ENCODE results near the gene IFNB1.

IFNB1 gene

GRCh38 chr9:21078702-21079101 is 960 bp upstream of the IFNB1 start:
- no peak for DNase-seq
- in situ Hi-C loops (cut with HindIII; ENCODE audit: low pct_ligation_motif_present, low pct_unique_long_range_greater_than_20kb, low sequenced_read_pairs) = no loop called here

- in situ Hi-C loops (cut with HindIII; ENCODE audit: low pct_ligation_motif_present, low pct_unique_long_range_greater_than_20kb, low sequenced_read_pairs) = no loop called here
- DNase-seq = no peak
Observed at GRCh38 chr9:21075484-21075883, 2.3 kb downstream of the IFNB1 start.

- no peak for DNase-seq
- in situ Hi-C loops (cut with HindIII; ENCODE audit: low pct_ligation_motif_present, low pct_unique_long_range_greater_than_20kb, low sequenced_read_pairs) = no loop called here
Observed at GRCh38 chr9:21070906-21071305, 6.8 kb downstream of the IFNB1 start.

GRCh38 chr9:21070171-21070571 is 7.6 kb downstream of the IFNB1 start:
- DNase-seq = no peak
- in situ Hi-C loops (cut with HindIII; ENCODE audit: low pct_ligation_motif_present, low pct_unique_long_range_greater_than_20kb, low sequenced_read_pairs) = no loop called here

GRCh38 chr9:21060919-21061561 is 16.7 kb downstream of the IFNB1 start:
- no peak for DNase-seq
- in situ Hi-C loops (cut with HindIII; ENCODE audit: low pct_ligation_motif_present, low pct_unique_long_range_greater_than_20kb, low sequenced_read_pairs) = no loop called here

GRCh38 chr9:21056931-21057330 is 20.8 kb downstream of the IFNB1 start:
- no peak for DNase-seq
- in situ Hi-C loops (cut with HindIII; ENCODE audit: low pct_ligation_motif_present, low pct_unique_long_range_greater_than_20kb, low sequenced_read_pairs) = no loop called here

GRCh38 chr9:21053851-21054250 is 23.9 kb downstream of the IFNB1 start:
- in situ Hi-C loops (cut with HindIII; ENCODE audit: low pct_ligation_motif_present, low pct_unique_long_range_greater_than_20kb, low sequenced_read_pairs) = no loop called here
- no peak for DNase-seq

GRCh38 chr9:21047281-21047691 is 30.5 kb downstream of the IFNB1 start:
- no peak for DNase-seq
- in situ Hi-C loops (cut with HindIII; ENCODE audit: low pct_ligation_motif_present, low pct_unique_long_range_greater_than_20kb, low sequenced_read_pairs) = no loop called here

- in situ Hi-C loops (cut with HindIII; ENCODE audit: low pct_ligation_motif_present, low pct_unique_long_range_greater_than_20kb, low sequenced_read_pairs) = no loop called here
Observed at GRCh38 chr9:21043841-21044240, 33.9 kb downstream of the IFNB1 start.

GRCh38 chr9:21042466-21042865 is 35.3 kb downstream of the IFNB1 start:
- DNase-seq = no peak

More at GRCh38 chr9:21043841-21044240, 33.9 kb downstream of the IFNB1 start:
- no peak for DNase-seq

GRCh38 chr9:21039302-21039701 is 38.4 kb downstream of the IFNB1 start:
- DNase-seq = no peak
- in situ Hi-C loops (cut with HindIII; ENCODE audit: low pct_ligation_motif_present, low pct_unique_long_range_greater_than_20kb, low sequenced_read_pairs) = no loop called here

More at GRCh38 chr9:21042466-21042865, 35.3 kb downstream of the IFNB1 start:
- in situ Hi-C loops (cut with HindIII; ENCODE audit: low pct_ligation_motif_present, low pct_unique_long_range_greater_than_20kb, low sequenced_read_pairs) = no loop called here

GRCh38 chr9:21037278-21037677 is 40.5 kb downstream of the IFNB1 start:
- in situ Hi-C loops (cut with HindIII; ENCODE audit: low pct_ligation_motif_present, low pct_unique_long_range_greater_than_20kb, low sequenced_read_pairs) = no loop called here
- DNase-seq = no peak

GRCh38 chr9:21031808-21032183 is 45.9 kb downstream of the IFNB1 start:
- in situ Hi-C loops (cut with HindIII; ENCODE audit: low pct_ligation_motif_present, low pct_unique_long_range_greater_than_20kb, low sequenced_read_pairs) = no loop called here
- DNase-seq = no peak

- in situ Hi-C loops (cut with HindIII; ENCODE audit: low pct_ligation_motif_present, low pct_unique_long_range_greater_than_20kb, low sequenced_read_pairs) = no loop called here
- DNase-seq = no peak
Observed at GRCh38 chr9:21031091-21031807, 46.5 kb downstream of the IFNB1 start, which contains the start of gene HACD4. Gene HACD4 (minus strand): TSS chr9:21031640. CDS start chr9:21031590, 50 bp downstream.

GRCh38 chr9:21030389-21031035 is 47.2 kb downstream of the IFNB1 start:
- no peak for DNase-seq
- in situ Hi-C loops (cut with HindIII; ENCODE audit: low pct_ligation_motif_present, low pct_unique_long_range_greater_than_20kb, low sequenced_read_pairs) = no loop called here

- no peak for DNase-seq
- in situ Hi-C loops (cut with HindIII; ENCODE audit: low pct_ligation_motif_present, low pct_unique_long_range_greater_than_20kb, low sequenced_read_pairs) = no loop called here
Observed at GRCh38 chr9:21029661-21030060, 48.1 kb downstream of the IFNB1 start.

GRCh38 chr9:21028466-21028865 is 49.3 kb downstream of the IFNB1 start:
- no peak for DNase-seq
- in situ Hi-C loops (cut with HindIII; ENCODE audit: low pct_ligation_motif_present, low pct_unique_long_range_greater_than_20kb, low sequenced_read_pairs) = no loop called here

GRCh38 chr9:21027295-21027694 is 50.4 kb downstream of the IFNB1 start:
- DNase-seq = no peak
- in situ Hi-C loops (cut with HindIII; ENCODE audit: low pct_ligation_motif_present, low pct_unique_long_range_greater_than_20kb, low sequenced_read_pairs) = no loop called here
